ENCODE data around the gene MTG1.

The MTG1 gene

DNA sequence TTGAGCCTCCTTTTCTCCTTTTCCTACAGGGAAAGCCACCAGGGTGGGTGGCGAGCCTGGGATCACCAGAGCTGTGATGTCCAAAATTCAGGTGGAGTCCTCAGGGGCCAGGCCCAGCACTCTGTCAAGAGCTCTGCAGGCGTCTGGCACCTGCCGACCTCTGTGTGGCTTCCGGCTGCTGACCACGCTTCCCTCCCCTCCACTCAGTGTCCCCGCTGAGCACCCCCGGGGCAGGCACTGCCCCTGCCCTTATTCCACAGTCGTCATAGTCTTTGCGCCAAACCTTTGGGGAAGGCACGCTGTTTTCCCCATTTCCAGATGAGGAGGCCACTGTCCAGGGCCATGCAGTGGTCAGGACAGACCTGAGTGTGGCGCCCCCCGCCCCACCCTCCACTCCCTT is 7.5 kb downstream of the MTG1 start:
- no peak overlapping the region for H3K4me3 ChIP-seq (ENCODE audit: low read depth, low read length)
- no peak for DNase-seq (ENCODE audit: low read depth, low spot score)
- TF ChIP-seq, protein P1, sequence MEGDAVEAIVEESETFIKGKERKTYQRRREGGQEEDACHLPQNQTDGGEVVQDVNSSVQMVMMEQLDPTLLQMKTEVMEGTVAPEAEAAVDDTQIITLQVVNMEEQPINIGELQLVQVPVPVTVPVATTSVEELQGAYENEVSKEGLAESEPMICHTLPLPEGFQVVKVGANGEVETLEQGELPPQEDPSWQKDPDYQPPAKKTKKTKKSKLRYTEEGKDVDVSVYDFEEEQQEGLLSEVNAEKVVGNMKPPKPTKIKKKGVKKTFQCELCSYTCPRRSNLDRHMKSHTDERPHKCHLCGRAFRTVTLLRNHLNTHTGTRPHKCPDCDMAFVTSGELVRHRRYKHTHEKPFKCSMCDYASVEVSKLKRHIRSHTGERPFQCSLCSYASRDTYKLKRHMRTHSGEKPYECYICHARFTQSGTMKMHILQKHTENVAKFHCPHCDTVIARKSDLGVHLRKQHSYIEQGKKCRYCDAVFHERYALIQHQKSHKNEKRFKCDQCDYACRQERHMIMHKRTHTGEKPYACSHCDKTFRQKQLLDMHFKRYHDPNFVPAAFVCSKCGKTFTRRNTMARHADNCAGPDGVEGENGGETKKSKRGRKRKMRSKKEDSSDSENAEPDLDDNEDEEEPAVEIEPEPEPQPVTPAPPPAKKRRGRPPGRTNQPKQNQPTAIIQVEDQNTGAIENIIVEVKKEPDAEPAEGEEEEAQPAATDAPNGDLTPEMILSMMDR (IDR thresholded peaks at IDR 0.05; ENCODE audit: low read depth, low read length), result no peak
- in situ Hi-C loops (cut with HindIII; ENCODE audit: low sequenced_read_pairs), result no loop called here

DNA sequence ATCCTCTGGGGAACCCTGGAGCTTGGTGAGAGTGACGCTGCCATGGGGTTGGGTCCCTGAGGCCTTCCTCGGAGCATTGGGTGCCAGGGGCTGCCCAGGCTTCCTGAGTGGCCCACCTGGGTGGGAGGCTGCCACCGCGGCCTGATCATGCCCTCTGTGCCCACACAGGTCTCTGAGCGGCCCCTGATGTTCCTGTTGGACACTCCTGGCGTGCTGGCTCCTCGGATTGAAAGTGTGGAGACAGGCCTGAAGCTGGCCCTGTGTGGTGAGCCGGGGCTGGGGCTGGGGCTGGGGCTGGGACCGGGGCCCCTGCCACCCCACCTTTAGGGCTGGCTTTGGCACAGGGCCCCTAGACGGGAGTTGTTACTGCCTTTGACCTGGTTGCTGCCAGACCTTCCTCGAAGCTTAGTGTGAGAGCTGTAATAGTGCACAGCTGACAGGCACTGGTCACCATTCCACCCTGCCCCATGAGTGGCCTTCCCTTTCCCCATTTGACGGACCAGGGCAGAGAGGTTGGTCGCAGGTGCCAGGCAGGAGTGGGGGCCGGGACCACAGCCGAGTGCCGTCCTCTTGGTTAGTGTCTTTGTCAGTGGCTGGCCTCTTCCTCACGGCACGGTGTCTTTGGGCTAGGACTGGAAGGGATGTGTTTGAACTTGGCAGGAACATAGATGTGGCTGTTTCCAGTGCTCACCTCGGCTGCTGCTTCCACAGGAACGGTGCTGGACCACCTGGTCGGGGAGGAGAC is 8.2 kb downstream of the MTG1 start:
- TF ChIP-seq, protein P1 (IDR thresholded peaks at IDR 0.05; ENCODE audit: low read depth, low read length), result no peak
- in situ Hi-C loops (cut with HindIII; ENCODE audit: low sequenced_read_pairs), result no loop called here
- H3K4me3 ChIP-seq (ENCODE audit: low read depth, low read length), result no peak overlapping the region
- DNase-seq (ENCODE audit: low read depth, low spot score), result no peak

DNA sequence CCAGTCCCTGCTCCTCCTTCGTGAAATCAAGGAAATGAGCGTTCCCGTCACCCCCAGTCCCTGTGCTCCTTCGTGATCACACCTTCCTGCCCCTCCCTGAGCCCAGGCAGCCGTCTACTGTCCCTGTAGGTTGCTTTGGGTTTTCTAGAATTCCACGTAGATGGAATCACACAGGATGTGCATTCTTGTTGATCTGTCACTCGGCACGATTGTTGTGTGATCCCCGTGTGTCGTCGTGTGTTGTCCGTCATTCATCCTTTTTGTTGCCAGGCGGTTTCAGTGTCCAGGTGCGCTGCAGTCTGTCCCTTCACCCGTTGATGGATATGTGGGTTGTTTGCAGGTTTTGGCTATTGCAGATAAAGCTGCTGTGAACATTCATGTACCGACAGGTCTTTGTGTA is 9.4 kb downstream of the MTG1 start:
- in situ Hi-C loops (cut with HindIII; ENCODE audit: low sequenced_read_pairs), result no loop called here
- no peak for DNase-seq (ENCODE audit: low read depth, low spot score)
- H3K4me3 ChIP-seq (ENCODE audit: low read depth, low read length), result no peak overlapping the region
- TF ChIP-seq, protein P1 (IDR thresholded peaks at IDR 0.05; ENCODE audit: low read depth, low read length), result no peak

DNA sequence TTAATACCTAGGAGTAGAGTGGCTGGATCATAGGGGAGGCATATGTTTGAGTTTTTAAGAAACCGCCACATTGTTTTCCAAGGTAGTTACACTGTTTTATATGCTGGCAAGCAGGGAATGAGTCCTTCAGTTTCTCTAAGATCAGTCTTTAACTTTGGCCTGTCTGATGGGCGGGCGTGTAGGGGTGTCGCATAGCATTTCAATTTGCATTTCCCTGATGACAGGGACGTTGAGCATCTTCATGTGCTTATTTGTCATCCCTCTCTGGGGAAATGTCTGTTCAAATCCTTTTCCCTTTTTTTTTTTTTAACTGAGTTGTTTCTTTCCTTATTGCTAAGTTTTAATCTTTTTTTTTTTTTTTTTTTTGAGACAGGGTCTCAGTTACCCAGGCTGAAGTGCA is 9.8 kb downstream of the MTG1 start:
- H3K4me3 ChIP-seq (ENCODE audit: low read depth, low read length), result no peak overlapping the region
- in situ Hi-C loops (cut with HindIII; ENCODE audit: low sequenced_read_pairs), result no loop called here
- no peak for DNase-seq (ENCODE audit: low read depth, low spot score)
- TF ChIP-seq, protein P1 (IDR thresholded peaks at IDR 0.05; ENCODE audit: low read depth, low read length), result no peak

DNA sequence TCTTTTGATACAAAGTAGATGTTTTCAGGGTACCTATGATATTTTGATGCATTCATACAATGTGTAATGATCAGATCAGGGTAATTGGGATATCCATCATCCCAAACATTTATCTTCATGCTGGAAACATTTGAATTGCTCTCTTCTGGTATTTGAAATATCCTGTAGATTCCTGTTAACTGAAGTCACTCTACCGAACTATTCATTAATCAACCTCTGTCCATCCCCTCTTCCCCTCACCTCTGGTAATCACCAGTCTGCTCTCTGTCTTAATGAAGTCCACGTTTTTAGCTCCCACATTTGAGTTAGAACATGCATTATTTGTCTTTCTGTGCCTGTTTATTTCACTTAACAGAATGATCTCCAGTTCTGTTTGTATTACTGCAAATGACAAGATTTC is 11.3 kb downstream of the MTG1 start:
- no peak for DNase-seq (ENCODE audit: low read depth, low spot score)
- TF ChIP-seq, protein P1 (IDR thresholded peaks at IDR 0.05; ENCODE audit: low read depth, low read length), result no peak
- in situ Hi-C loops (cut with HindIII; ENCODE audit: low sequenced_read_pairs), result no loop called here
- no peak overlapping the region for H3K4me3 ChIP-seq (ENCODE audit: low read depth, low read length)

DNA sequence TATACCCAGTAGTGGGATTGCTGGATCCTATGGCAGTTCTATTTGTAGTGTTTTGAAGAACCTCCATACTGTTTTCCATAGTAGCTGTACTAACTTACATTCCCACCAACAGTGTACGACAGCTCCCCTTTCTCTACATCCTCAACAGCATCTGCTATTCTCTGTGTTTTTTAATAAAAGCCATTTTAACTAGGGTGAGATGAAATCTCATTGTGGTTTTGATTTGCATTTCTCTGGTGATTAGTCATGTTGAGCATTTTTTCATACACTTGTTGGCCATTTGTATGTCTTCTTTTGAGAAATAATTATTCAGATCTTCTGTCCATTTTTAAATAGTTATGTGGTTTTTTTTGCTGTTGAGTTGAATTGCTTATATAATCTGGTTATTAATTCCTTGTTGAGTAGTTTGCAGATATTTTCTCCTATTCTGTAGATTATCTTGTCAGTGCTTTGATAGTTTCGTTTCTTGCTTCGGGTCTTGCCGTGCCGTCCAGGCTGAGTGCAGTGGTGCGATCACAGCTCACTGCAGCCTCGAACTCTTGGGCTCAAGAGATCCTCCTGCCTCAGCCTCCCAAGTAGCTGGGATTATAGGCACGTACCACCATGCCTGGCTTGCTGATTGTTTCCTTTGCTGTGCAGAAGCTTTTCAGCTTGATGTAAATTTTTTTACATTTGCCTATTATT is 12.0 kb downstream of the MTG1 start:
- no peak overlapping the region for H3K4me3 ChIP-seq (ENCODE audit: low read depth, low read length)
- in situ Hi-C loops (cut with HindIII; ENCODE audit: low sequenced_read_pairs), result no loop called here
- DNase-seq (ENCODE audit: low read depth, low spot score), result peak; percentile 8
- TF ChIP-seq, protein P1 (IDR thresholded peaks at IDR 0.05; ENCODE audit: low read depth, low read length), result no peak
